HG02642 (cell line): ENCODE data around the gene ZBTB24.

Source experiments
- ATAC-seq: cut with Tn5 transposase; IDR thresholded peaks from one replicate; pipeline ENCODE4 v1.9.1; 2021; ENCODE audit warnings: mild to moderate bottlenecking; ENCODE audit not compliant: unreplicated experiment, poor library complexity

The ZBTB24 gene

GRCh38 chr6:109434456-109434855 is 48.6 kb downstream of the ZBTB24 start:
- ATAC-seq = no peak

- ATAC-seq = no peak
These were observed 53.5 kb downstream of the ZBTB24 start for GRCh38 chr6:109429496-109429895.

- no peak for ATAC-seq
These were observed 54.0 kb downstream of the ZBTB24 start for GRCh38 chr6:109428889-109429477.

- no peak for ATAC-seq
These were observed 58.1 kb downstream of the ZBTB24 start for GRCh38 chr6:109424946-109425345.

- no peak for ATAC-seq
These were observed 61.8 kb downstream of the ZBTB24 start for GRCh38 chr6:109421184-109421583.

- no peak for ATAC-seq
These were observed 62.3 kb downstream of the ZBTB24 start for GRCh38 chr6:109420751-109421150.

GRCh38 chr6:109417646-109418045 is 65.4 kb downstream of the ZBTB24 start:
- ATAC-seq = no peak
